ENCODE results near the gene C2CD2L. TPM values are rescaled to one million over a fixed set of nuclear protein-coding genes. Genes with fewer than 3 reads are reported as not detected.

C2CD2L gene
- total RNA-seq, 1 experiment from 2014 or later: 9.3 TPM

DNA sequence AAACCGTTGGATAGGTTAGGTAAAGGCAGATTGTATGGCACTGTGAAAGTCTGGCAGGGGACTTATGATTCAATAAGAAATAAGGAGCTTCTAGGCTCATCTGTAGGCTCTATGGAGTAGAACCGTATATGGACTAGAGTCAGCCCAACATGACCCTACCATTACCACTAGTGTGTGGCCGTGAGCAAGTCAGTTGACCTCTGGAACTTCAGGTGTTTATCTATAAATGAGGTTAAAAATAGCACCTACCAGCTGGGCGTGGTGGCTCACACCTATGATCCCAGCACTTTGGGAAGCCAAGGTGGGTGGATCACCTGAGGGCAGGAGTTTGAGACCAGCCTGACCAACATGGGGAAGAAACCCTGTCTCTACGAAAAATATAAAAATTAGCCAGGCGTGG is 18.7 kb downstream of the C2CD2L start:
- Histone ChIP-seq H3K79me2 (ENCODE audit: low read depth) (peaks cover 29% of the 10 kb centered on the region), H2AFZ (no peak overlapping the region), H3K9me2 (ENCODE audit: insufficient read depth) (no peaks in the 10 kb centered on the region), H3K4me1 (replicated peaks; ENCODE audit: insufficient read depth) (peaks cover 7% of the 10 kb centered on the region), H3K27ac (no peak overlapping the region), H3K4me2 (no peak overlapping the region), H3F3A (ENCODE audit: insufficient read depth, low read depth) (peaks cover 20% of the 10 kb centered on the region; the same call in 1 of the 2 replicates), H3K36me3 (ENCODE audit: low read depth) (peaks cover 17% of the 10 kb centered on the region; the same call in 1 of the 2 replicates), H3K9me3 (ENCODE audit: insufficient read depth, low read depth) (no peaks in the 10 kb centered on the region), H4K20me1 (ENCODE audit: insufficient read depth) (peaks cover 7% of the 10 kb centered on the region; the same call in 1 of the 2 replicates), H3K4me3 (no peak overlapping the region), H3K27me3 (ENCODE audit: insufficient read depth, low read depth) (no peaks in the 10 kb centered on the region)
- TF ChIP-seq, protein P1, sequence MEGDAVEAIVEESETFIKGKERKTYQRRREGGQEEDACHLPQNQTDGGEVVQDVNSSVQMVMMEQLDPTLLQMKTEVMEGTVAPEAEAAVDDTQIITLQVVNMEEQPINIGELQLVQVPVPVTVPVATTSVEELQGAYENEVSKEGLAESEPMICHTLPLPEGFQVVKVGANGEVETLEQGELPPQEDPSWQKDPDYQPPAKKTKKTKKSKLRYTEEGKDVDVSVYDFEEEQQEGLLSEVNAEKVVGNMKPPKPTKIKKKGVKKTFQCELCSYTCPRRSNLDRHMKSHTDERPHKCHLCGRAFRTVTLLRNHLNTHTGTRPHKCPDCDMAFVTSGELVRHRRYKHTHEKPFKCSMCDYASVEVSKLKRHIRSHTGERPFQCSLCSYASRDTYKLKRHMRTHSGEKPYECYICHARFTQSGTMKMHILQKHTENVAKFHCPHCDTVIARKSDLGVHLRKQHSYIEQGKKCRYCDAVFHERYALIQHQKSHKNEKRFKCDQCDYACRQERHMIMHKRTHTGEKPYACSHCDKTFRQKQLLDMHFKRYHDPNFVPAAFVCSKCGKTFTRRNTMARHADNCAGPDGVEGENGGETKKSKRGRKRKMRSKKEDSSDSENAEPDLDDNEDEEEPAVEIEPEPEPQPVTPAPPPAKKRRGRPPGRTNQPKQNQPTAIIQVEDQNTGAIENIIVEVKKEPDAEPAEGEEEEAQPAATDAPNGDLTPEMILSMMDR (conservative IDR thresholded peaks at IDR 0.05): no peak
- no peak for TF ChIP-seq EZH2 (IDR thresholded peaks at IDR 0.05; ENCODE audit: low read depth)
- ChIA-PET POLR2A (ENCODE audit: unreplicated experiment) (interaction anchor here (0.6 kb wide), 1 partner anchor 129 kb away, joined by 3 read pairs; no protein-coding TSS in a partner anchor), CTCF (no interaction called here)
- no TSS peak for BruUV-seq (replicated peaks)
- intact Hi-C loops (cut with micrococcal nuclease; ENCODE audit: unreplicated experiment): no loop called here
- DNase-seq: no peak

DNA sequence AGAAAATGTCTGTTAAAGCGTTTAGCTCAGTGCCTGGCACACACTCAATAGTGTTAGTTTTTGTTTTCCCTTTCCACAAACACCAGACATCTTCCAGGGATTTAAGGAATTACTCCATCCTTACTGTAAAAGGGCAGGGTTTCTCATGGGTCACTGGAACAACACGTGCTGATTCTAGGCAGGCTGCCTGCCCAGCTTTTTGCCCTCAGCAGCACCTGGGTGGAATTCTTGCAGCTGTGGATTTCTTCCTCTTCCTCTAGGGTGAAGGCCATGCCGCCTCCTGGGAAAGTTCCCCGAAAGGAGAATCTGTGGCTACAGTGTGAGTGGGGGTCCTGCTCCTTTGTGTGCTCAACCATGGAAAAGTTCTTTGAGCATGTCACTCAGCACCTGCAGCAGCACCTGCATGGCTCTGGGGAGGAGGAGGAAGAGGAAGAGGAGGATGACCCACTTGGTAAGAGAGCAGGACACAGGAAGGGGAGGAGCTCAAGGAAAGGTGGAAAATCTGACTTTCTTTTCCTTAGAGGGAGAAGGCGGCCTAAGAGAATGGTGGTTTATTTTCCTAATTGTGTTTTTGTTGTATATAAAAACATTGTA is 19.6 kb downstream of the C2CD2L start:
- Histone ChIP-seq H3K9me2 (ENCODE audit: insufficient read depth) (no peaks in the 10 kb centered on the region), H4K20me1 (ENCODE audit: insufficient read depth) (peaks cover 7% of the 10 kb centered on the region; the same call in 1 of the 2 replicates), H3K79me2 (ENCODE audit: low read depth) (peaks cover 26% of the 10 kb centered on the region), H3K4me3 (no peak overlapping the region), H3K9me3 (ENCODE audit: insufficient read depth, low read depth) (no peaks in the 10 kb centered on the region), H3K27me3 (ENCODE audit: insufficient read depth, low read depth) (no peaks in the 10 kb centered on the region), H3K27ac (no peak overlapping the region), H3K4me1 (replicated peaks; ENCODE audit: insufficient read depth) (peaks cover 7% of the 10 kb centered on the region), H2AFZ (no peak overlapping the region), H3F3A (ENCODE audit: insufficient read depth, low read depth) (peaks cover 20% of the 10 kb centered on the region; the same call in 1 of the 2 replicates), H3K4me2 (no peak overlapping the region), H3K36me3 (ENCODE audit: low read depth) (peaks cover 18% of the 10 kb centered on the region)
- CTCF ChIA-PET: no interaction called here
- TF ChIP-seq EZH2 (IDR thresholded peaks at IDR 0.05; ENCODE audit: low read depth): no peak
- TF ChIP-seq, protein P1 (conservative IDR thresholded peaks at IDR 0.05): no peak
- intact Hi-C loops (cut with micrococcal nuclease; ENCODE audit: unreplicated experiment): no loop called here
- no TSS peak for BruUV-seq (replicated peaks)
- DNase-seq: no peak
- POLR2A ChIA-PET (ENCODE audit: unreplicated experiment): interaction anchor here (0.6 kb wide), 1 partner anchor 130 kb away, joined by 3 read pairs; no protein-coding TSS in a partner anchor

DNA sequence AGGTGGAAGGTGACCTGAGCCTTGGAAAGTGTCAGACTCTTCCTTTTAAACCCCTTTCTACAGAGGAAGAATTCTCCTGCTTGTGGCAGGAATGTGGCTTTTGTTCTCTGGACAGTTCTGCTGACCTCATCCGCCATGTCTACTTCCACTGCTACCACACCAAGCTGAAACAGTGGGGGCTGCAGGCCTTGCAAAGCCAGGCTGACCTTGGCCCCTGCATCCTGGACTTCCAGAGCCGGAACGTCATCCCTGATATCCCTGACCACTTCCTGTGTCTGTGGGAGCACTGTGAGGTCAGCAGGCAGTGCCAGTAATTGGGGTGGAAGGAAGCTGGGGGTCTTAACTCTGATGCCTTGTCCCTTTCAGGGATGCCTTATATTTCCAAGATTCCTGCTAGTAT is 23.5 kb downstream of the C2CD2L start:
- ChIA-PET CTCF (no interaction called here), POLR2A (ENCODE audit: unreplicated experiment) (no interaction called here)
- BruUV-seq (replicated peaks): no TSS peak
- Histone ChIP-seq H3K4me3 (no peak overlapping the region), H3F3A (ENCODE audit: insufficient read depth, low read depth) (peaks cover 15% of the 10 kb centered on the region; the same call in 1 of the 2 replicates), H3K36me3 (ENCODE audit: low read depth) (peaks cover 26% of the 10 kb centered on the region), H3K9me3 (ENCODE audit: insufficient read depth, low read depth) (no peaks in the 10 kb centered on the region), H3K79me2 (ENCODE audit: low read depth) (no peaks in the 10 kb centered on the region; the same call in 1 of the 2 replicates), H3K9me2 (ENCODE audit: insufficient read depth) (no peaks in the 10 kb centered on the region), H4K20me1 (ENCODE audit: insufficient read depth) (no peaks in the 10 kb centered on the region; the same call in 1 of the 2 replicates), H3K27me3 (ENCODE audit: insufficient read depth, low read depth) (no peaks in the 10 kb centered on the region), H3K4me1 (replicated peaks; ENCODE audit: insufficient read depth) (no peaks in the 10 kb centered on the region), H3K27ac (no peak overlapping the region), H3K4me2 (no peak overlapping the region), H2AFZ (no peak overlapping the region)
- no peak for TF ChIP-seq EZH2 (IDR thresholded peaks at IDR 0.05; ENCODE audit: low read depth)
- TF ChIP-seq, protein P1 (conservative IDR thresholded peaks at IDR 0.05): no peak
- intact Hi-C loops (cut with micrococcal nuclease; ENCODE audit: unreplicated experiment): no loop called here
- DNase-seq: peak in 1 of 2 experiments; percentile 22

Data from PC-9 (cell line).